Prostate gland (tissue), 2 donors: ENCODE measurements around the gene ABHD15.

Experiments used
- CTCF ChIP-seq, 4 experiments: fragments of 200-600 bp in 2 of 4; fragments of 450-650 bp in 2 of 4; sonication (generic) in 2 of 4; IDR thresholded peaks; 1 replicate in 3 of 4; 2 replicates in 1 of 4; pipeline ENCODE4 v1.5.1; 2016 to 2019; ENCODE audit warnings: antibody characterized with exemption in 4 of 4, mild to moderate bottlenecking in 2 of 4, moderate library complexity in 2 of 4
- POLR2AphosphoS5 ChIP-seq: sonication (generic); formaldehyde crosslinking; IDR thresholded peaks from one replicate; pipeline ENCODE4 v1.6.1; 2017; ENCODE audit warnings: antibody characterized with exemption

- TF ChIP-seq CTCF (IDR thresholded peaks at IDR 0.05) (peak in 3 of 4 experiments; percentile 23 to 41 (median 34)), POLR2AphosphoS5 (peak; percentile 33)
Observed at GRCh38 chr17:29589524-29590410, 22.9 kb upstream of the ABHD15 start, which contains the start of gene GIT1.
